GM12891 (cell line): Measurements from ENCODE around the gene CCDC9B.

ENCODE experiments used
- DNase-seq: peaks from one replicate; pipeline ENCODE4 v3.0.0; 2011; ENCODE audit warnings: low spot score; ENCODE audit not compliant: insufficient read length
- FAIRE-seq: peaks from 2 replicates; lab custom pipeline; 2011; peaks lifted over from hg19 to GRCh38; lab: Jason Lieb, UNC
- PAX5 ChIP-seq: IDR thresholded peaks from 2 replicates; pipeline ENCODE4 v1.6.1; 2011; ENCODE audit warnings: low read length, moderate library complexity, mild to moderate bottlenecking; ENCODE audit not compliant: insufficient read depth, severe bottlenecking
- POLR2A ChIP-seq: IDR thresholded peaks from 2 replicates; pipeline ENCODE4 v1.6.1; 2011; ENCODE audit warnings: low read depth, low read length, control low read depth
- POLR2AphosphoS5 ChIP-seq: IDR thresholded peaks from 2 replicates; pipeline ENCODE4 v1.6.1; 2011; ENCODE audit warnings: low read depth, low read length, control low read depth
- POU2F2 ChIP-seq: IDR thresholded peaks from 2 replicates; pipeline ENCODE4 v1.6.1; 2011; ENCODE audit warnings: low read depth, mild to moderate bottlenecking, control low read depth, low read length, moderate library complexity
- SPI1 ChIP-seq: IDR thresholded peaks from 2 replicates; pipeline ENCODE4 v1.6.1; 2011; ENCODE audit warnings: low read depth, low read length, control low read depth
- TAF1 ChIP-seq: IDR thresholded peaks from 2 replicates; pipeline ENCODE4 v1.6.1; 2011; ENCODE audit warnings: low read depth, low read length, control low read depth

CCDC9B gene

DNA sequence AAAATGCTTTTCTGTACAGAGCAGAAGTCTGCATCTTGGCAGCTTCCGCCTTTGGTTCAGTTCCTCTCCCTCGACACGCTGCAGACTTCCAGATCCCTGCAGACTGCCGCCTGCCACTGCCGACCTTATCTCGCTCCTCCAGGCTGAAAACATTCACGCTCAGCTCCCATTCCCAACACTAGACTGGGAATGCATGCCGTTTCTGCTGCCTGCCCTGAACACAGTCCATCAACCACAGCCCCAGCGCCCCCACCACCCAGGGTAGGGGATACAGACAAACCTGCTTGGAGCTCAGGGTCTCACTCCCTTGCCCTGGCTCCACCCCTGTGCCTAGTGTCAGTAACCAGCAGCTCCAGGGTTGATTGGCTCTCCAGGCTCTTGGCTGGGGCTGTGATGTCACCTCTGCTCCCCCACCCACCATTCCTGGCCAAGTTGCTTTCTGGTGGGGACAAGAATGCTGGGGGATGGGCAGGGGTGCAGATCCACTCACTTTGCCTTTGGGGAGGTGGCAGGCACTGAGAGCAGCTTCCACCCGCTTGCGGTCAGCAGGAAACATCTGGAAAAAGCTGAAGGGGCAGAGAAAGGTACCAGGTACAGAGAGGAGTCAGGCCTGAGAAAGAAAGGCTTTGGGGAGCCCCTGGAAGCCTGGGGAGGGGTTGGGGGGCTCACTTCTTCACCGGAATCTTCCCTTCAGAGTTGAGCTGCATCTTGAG is 39.1 kb downstream of the CCDC9B start:
- TF ChIP-seq POLR2A (no peak), PAX5 (no peak), SPI1 (no peak), TAF1 (no peak), POU2F2 (no peak), POLR2AphosphoS5 (no peak)
- DNase-seq (no peak), FAIRE-seq (no peak)

DNA sequence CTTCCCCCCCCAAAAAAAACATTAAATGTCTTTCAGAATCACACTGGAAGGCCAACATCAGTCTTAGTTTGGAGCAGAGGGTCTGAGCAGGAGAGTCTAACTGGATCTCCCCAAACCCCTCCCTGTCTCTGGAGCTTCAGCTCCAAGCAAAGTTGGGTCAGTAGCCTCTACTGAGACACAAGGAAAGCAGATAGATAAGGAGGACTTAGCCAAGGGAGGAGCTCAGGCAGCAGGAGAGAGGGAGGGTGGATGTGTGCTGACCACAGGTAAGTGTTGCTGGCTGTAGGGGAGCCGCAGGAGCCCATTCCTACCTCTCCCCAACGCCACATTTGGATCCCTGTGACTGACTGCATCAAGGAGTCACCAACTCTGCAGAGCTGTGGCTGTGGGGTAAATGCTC is 40.0 kb downstream of the CCDC9B start:
- TF ChIP-seq PAX5 (no peak), POU2F2 (no peak), POLR2A (no peak), SPI1 (no peak), TAF1 (no peak), POLR2AphosphoS5 (no peak)
- no peak for FAIRE-seq
- DNase-seq, result no peak

DNA sequence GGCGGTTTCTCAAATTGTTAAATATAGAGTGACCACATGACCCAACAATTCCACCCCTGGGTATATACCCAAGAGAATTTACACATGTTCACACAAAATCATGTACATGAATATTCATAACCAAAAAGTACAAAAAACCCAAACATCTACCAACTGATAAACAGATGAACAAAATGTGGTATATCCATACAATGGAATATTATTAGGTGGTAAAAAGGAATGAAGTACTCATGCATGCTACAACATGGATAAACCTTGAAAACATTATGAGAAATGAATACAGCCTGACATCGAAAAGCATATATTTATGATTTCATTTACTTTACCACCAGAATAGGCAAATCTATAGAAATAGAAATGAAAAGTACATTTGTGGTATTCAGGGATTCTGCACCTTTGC is 40.4 kb downstream of the CCDC9B start:
- DNase-seq (no peak), FAIRE-seq (no peak)
- TF ChIP-seq POLR2AphosphoS5 (no peak), TAF1 (no peak), PAX5 (no peak), POU2F2 (no peak), POLR2A (no peak), SPI1 (no peak)

DNA sequence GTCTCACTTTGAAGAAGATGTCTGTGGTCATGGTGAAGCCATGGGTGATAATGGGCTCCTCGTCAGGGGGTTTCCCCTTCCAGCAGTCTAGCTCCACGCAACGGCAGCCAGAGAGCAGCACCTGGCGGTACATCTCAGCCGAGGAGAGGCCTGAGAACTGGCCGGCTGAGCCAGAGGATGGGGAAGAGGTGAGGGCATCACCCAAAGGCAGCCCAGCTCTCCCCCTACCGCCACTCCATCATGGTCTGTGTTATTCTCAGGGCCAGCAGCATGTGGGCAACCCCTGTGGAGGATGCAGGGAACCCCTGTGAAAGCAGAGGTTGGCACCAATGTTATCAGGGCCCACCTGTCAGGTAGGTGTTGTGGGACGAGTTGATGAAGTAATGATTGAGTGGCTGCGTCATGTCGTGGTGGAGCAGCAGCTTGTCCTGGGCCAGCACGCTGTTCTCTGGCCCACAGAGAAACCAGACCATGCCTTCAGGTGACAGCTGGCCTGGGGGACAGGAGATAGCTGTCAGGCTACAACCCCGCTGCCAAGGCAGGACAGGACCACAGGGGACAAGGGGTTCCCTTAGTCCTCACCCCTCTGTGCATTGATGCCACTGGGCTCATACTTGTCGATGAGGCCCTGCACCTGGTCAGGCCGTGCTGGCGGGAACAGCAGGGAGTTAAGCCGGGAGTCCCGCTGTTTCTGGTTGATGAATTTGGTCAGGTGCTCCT is 42.4 kb downstream of the CCDC9B start:
- no peak for TF ChIP-seq POLR2AphosphoS5
- no peak for TF ChIP-seq TAF1
- no peak for TF ChIP-seq PAX5
- no peak for TF ChIP-seq POU2F2
- TF ChIP-seq POLR2A, result no peak
- TF ChIP-seq SPI1, result no peak
- no peak for FAIRE-seq
- DNase-seq, result no peak

DNA sequence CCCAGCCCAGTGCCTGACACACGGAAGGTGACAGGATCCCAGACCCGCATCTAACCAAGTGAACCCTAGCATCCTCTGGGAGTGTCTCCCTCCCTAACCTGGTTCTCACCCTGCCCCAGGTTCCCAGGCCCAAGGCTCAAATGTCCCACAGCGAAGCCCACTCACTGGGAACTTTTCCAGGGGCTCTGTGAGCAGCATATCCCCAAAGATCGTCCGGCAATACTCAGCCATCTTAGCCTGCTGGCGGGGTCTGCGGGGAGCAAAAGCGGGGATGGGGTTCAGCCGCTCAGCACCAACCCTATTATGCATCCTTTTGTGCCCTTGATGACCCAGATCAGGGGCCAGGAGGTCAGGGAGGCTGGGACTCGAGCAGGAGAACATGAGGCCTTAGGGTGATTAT is 43.4 kb downstream of the CCDC9B start:
- FAIRE-seq (no peak), DNase-seq (no peak)
- TF ChIP-seq TAF1 (no peak), POLR2A (no peak), POLR2AphosphoS5 (no peak), POU2F2 (no peak), SPI1 (no peak), PAX5 (no peak)

DNA sequence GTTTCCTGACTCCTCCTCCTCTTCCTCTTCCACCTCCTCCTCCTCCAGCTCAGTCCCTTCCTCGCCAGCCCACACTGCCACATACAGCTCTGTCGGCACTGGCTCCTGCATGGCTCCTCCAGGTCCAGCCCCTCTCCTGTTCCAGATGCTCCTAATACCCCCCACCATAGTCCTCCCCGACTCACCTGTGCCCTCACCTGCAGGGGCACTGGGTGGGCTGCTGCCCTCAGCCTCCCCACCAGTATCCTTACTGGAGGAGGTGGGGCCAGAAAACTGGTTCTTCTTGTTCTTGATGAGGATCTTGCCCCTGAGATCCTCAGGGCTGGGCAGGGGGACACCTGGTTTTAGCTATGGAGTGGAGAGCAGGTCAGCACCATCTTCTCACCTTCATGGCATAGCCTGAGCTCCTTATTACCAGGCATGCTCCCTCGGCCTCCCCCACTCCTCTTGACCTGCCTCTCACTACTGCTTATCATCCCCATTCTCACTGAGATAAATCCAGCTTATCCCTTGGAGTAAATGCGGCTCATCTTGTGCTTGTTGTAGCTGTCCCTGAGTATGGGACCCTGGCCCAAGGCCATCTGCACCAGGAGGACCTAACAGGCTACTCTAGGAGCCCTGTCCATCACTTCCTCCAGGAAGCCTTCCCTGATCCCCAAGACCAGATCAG is 44.0 kb downstream of the CCDC9B start:
- DNase-seq, result no peak
- TF ChIP-seq PAX5 (no peak), POLR2AphosphoS5 (no peak), SPI1 (no peak), TAF1 (no peak), POU2F2 (no peak), POLR2A (no peak)
- FAIRE-seq, result no peak

DNA sequence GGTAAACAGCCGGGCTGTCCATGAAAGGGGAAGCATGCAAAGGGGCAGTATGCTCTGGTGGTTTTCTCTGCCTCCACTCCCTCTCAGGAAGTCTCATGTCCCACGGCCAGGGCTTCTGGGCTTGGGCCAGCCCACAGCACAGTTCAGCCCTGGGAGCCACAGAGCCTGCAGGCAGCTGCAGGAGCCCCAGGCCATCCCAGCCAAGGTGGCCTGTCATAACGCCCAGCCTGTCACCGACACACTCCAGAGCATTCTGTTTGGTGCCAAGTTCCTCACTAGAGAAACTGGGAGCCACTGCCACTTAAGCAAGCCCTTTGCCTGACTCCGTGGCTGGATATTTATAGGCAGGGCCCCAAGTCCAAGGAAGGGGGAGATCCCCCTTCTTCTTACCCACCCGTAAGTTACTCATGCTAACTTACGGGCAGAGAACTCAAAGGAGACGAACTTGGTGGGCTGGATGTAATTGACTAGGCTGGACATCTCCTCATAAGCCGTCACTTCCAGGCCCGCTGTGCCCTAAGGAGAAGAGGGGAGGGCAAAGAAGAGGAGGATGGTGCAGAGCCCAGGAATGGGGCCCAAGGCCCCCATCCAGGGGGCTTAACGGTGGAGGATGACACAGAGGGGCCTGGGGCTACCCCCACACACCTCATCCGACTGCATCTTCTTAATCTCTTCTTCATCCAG is 44.7 kb downstream of the CCDC9B start:
- no peak for DNase-seq
- FAIRE-seq, result no peak
- TF ChIP-seq POLR2A (no peak), POU2F2 (no peak), POLR2AphosphoS5 (no peak), TAF1 (no peak), PAX5 (no peak), SPI1 (no peak)

DNA sequence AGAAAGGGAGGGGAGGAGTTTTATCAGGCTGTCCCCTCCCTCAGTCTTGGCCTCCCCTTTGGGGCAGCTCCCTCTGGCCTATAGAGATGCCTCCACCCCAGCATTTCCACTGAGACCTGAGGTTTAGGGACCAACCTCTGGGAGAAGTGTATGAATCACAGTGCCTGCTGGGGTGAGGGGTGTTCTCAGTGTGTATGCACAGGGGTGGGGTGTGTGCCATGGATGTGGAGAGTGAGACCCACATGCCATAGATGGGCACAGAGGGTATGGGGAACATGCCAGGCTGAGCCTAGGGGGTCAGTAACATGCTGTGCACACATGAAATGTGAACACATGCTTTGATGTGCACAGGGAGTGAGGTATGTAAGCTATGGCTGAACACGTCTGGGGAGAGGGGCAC is 45.4 kb downstream of the CCDC9B start:
- FAIRE-seq (peak; percentile 9), DNase-seq (no peak)
- TF ChIP-seq PAX5 (no peak), TAF1 (no peak), POLR2AphosphoS5 (no peak), POLR2A (no peak), POU2F2 (no peak), SPI1 (no peak)
